Keratinocyte (primary cell): ENCODE data around the gene SH3PXD2B.

Experiments
- CTCF ChIP-seq, 3 experiments: IDR thresholded peaks in 1 of 3; conservative IDR thresholded peaks in 1 of 3; optimal IDR thresholded peaks in 1 of 3; 2 replicates in 2 of 3; 3 replicates in 1 of 3; pipeline versions ENCODE3 to v1.5.1; 2011; ENCODE audit warnings: low read length in 3 of 3, mild to moderate bottlenecking in 3 of 3, moderate library complexity in 2 of 3, control low read depth in 1 of 3, inconsistent platforms in 1 of 3; ENCODE audit not compliant: insufficient read depth in 2 of 3; ENCODE audit errors: extremely low read depth in 1 of 3
- EZH2 ChIP-seq: IDR thresholded peaks from one replicate; pipeline ENCODE4 v1.6.1; 2012; ENCODE audit warnings: inconsistent platforms, mild to moderate bottlenecking, low read length, moderate library complexity

- TF ChIP-seq EZH2 (no peak), CTCF (optimal IDR thresholded peaks at IDR 0.05 in 1 of 3, IDR thresholded peaks at IDR 0.05 in 1 of 3, conservative IDR thresholded peaks at IDR 0.05 in 1 of 3; ENCODE audit: extremely low read depth in 1 of 3, insufficient read depth in 2 of 3, low read length in 3 of 3) (no peak)
Measured at GRCh38 chr5:172493461-172493860, 39.1 kb upstream of the SH3PXD2B start.
